SK-N-SH treated with all-trans-retinoic acid at 6 μM for 48 hours (cell line): Measurements from ENCODE around the gene PRKG1.

Experiments
- ATAC-seq: fragments of 200-7000 bp; cut with Tn5 transposase; 3 replicates; pipeline ENCODE4 v1.9.1; 2020; ENCODE audit warnings: mild to moderate bottlenecking, moderate library complexity
- ARNTL ChIP-seq: fragments of 450-650 bp; formaldehyde crosslinking; IDR thresholded peaks from 2 replicates; pipeline ENCODE4 v1.5.0; 2020; ENCODE audit warnings: low read depth, mild to moderate bottlenecking, moderate library complexity, borderline replicate concordance
- CSDC2 ChIP-seq: fragments of 250-450 bp; sonication (Bioruptor Pico); IDR thresholded peaks from 2 replicates; pipeline ENCODE4 v1.5.0; 2020; ENCODE audit warnings: mild to moderate bottlenecking, moderate library complexity
- ESRRG ChIP-seq: fragments of 250-450 bp; sonication (Bioruptor Pico); IDR thresholded peaks from 2 replicates; pipeline ENCODE4 v1.6.1; 2021; ENCODE audit warnings: mild to moderate bottlenecking
- GLIS3 ChIP-seq: fragments of 250-450 bp; sonication (Bioruptor Pico); IDR thresholded peaks from 2 replicates; pipeline ENCODE4 v1.5.0; 2020; ENCODE audit warnings: mild to moderate bottlenecking, moderate library complexity
- OSR1 ChIP-seq: fragments of 250-450 bp; sonication (Bioruptor Pico); IDR thresholded peaks from 2 replicates; pipeline ENCODE4 v1.8.0; 2022; ENCODE audit warnings: moderate library complexity, mild to moderate bottlenecking, inconsistent platforms
- PPARA ChIP-seq: fragments of 250-450 bp; sonication (Bioruptor Pico); IDR thresholded peaks from 2 replicates; pipeline ENCODE4 v1.5.0; 2020; ENCODE audit warnings: mild to moderate bottlenecking, borderline replicate concordance
- RARB ChIP-seq: fragments of 250-450 bp; sonication (Bioruptor Pico); IDR thresholded peaks from 2 replicates; pipeline ENCODE4 v1.8.0; 2021; ENCODE audit warnings: mild to moderate bottlenecking, moderate library complexity
- SNAI2 ChIP-seq: fragments of 250-450 bp; sonication (Bioruptor Pico); IDR thresholded peaks from 2 replicates; pipeline ENCODE4 v1.5.0; 2020; ENCODE audit warnings: mild to moderate bottlenecking, moderate library complexity
- TCF4 ChIP-seq: fragments of 250-450 bp; sonication (Bioruptor Pico); IDR thresholded peaks from 2 replicates; pipeline ENCODE4 v1.8.0; 2021; ENCODE audit warnings: mild to moderate bottlenecking, moderate library complexity, borderline replicate concordance
- TOX ChIP-seq: fragments of 250-450 bp; sonication (Bioruptor Pico); IDR thresholded peaks from 2 replicates; pipeline ENCODE4 v1.8.0; 2021; ENCODE audit warnings: mild to moderate bottlenecking, moderate library complexity, borderline replicate concordance
- ZFP3 ChIP-seq: fragments of 250-450 bp; sonication (Bioruptor Pico); IDR thresholded peaks from 2 replicates; pipeline ENCODE4 v1.5.0; 2020; ENCODE audit warnings: mild to moderate bottlenecking, moderate library complexity
- ZFP30 ChIP-seq: fragments of 450-650 bp; formaldehyde crosslinking; IDR thresholded peaks from 2 replicates; pipeline ENCODE4 v1.5.0; 2022; ENCODE audit warnings: mild to moderate bottlenecking, moderate library complexity
- ZNF565 ChIP-seq: fragments of 450-650 bp; formaldehyde crosslinking; conservative IDR thresholded peaks from 2 replicates; pipeline ENCODE4 v1.5.0; 2020; ENCODE audit warnings: low read depth, mild to moderate bottlenecking, moderate library complexity
- ZNF70 ChIP-seq: fragments of 450-650 bp; formaldehyde crosslinking; IDR thresholded peaks from 2 replicates; pipeline ENCODE4 v1.5.0; 2020; ENCODE audit warnings: mild to moderate bottlenecking, moderate library complexity
- ZNF8 ChIP-seq: fragments of 450-650 bp; formaldehyde crosslinking; IDR thresholded peaks from 2 replicates; pipeline ENCODE4 v1.5.0; 2020; ENCODE audit warnings: mild to moderate bottlenecking, moderate library complexity
- TF ChIP-seq, protein P1 (sequence below): fragments of 250-450 bp; sonication (Bioruptor Pico); IDR thresholded peaks from 2 replicates; pipeline ENCODE4 v1.8.0; 2021; ENCODE audit warnings: low read depth, mild to moderate bottlenecking, moderate library complexity, borderline replicate concordance
- TF ChIP-seq, protein P2 (sequence below): fragments of 250-450 bp; sonication (Bioruptor Pico); IDR thresholded peaks from 2 replicates; pipeline ENCODE4 v1.5.1; 2021; ENCODE audit warnings: mild to moderate bottlenecking, moderate library complexity
- TF ChIP-seq, protein P3 (sequence below): fragments of 250-450 bp; sonication (Bioruptor Pico); IDR thresholded peaks from 2 replicates; pipeline ENCODE4 v1.8.0; 2020; ENCODE audit warnings: mild to moderate bottlenecking, moderate library complexity, borderline replicate concordance
- TF ChIP-seq, protein P4 (sequence below): fragments of 250-450 bp; sonication (Bioruptor Pico); IDR thresholded peaks from 2 replicates; pipeline ENCODE4 v1.5.0; 2020; ENCODE audit warnings: mild to moderate bottlenecking, moderate library complexity

PRKG1 gene

DNA sequence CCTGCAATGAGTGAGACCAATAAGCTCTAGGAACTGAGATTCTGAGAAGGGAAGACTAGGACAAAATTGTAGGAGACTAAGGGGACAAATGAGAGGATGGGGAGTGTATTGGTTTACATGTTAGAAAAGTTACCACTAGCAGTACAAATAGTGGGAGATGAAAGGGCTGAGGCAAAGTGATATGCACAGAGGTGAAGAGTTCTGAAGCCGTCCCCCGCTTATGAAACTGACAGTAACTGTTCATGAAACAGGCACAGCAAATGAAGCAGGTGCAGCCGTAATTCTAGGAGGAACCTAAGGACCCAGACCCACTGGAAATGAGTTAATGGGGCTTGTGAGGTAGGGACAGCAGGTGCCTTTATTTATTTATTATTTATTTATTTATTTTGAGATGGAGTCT, 211.3 kb downstream of the PRKG1 start (continued):
- TF ChIP-seq, protein P1, sequence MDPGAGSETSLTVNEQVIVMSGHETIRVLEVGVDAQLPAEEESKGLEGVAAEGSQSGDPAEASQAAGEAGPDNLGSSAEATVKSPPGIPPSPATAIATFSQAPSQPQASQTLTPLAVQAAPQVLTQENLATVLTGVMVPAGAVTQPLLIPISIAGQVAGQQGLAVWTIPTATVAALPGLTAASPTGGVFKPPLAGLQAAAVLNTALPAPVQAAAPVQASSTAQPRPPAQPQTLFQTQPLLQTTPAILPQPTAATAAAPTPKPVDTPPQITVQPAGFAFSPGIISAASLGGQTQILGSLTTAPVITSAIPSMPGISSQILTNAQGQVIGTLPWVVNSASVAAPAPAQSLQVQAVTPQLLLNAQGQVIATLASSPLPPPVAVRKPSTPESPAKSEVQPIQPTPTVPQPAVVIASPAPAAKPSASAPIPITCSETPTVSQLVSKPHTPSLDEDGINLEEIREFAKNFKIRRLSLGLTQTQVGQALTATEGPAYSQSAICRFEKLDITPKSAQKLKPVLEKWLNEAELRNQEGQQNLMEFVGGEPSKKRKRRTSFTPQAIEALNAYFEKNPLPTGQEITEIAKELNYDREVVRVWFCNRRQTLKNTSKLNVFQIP = no peak

DNA sequence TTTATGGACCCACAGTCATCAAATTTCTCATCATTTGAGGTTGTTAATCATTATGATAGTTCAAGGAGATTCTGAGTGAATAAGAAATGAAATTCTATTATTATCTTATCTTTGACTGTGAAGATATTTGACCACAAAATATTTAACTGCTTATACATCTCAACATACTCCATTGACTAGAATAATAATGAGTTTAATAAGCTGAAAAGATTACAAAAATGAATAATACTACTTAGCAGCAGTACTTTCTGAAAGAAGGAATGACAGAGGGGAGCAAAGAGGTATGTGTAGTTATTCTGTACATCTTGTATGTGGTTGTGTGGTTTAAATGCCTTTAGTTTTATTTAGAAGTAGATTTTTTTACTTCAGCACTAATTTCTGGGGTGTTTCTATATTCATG, 214.2 kb downstream of the PRKG1 start:
- no peak for ATAC-seq
- TF ChIP-seq GLIS3 (CRISPR knock-in tag) = no peak
- no peak for TF ChIP-seq CSDC2
- TF ChIP-seq OSR1 (CRISPR knock-in tag) = no peak
- TF ChIP-seq RARB = no peak
- TF ChIP-seq TCF4 (CRISPR knock-in tag) = no peak
- no peak for TF ChIP-seq ZNF8 (CRISPR knock-in tag)
- TF ChIP-seq, protein P2, sequence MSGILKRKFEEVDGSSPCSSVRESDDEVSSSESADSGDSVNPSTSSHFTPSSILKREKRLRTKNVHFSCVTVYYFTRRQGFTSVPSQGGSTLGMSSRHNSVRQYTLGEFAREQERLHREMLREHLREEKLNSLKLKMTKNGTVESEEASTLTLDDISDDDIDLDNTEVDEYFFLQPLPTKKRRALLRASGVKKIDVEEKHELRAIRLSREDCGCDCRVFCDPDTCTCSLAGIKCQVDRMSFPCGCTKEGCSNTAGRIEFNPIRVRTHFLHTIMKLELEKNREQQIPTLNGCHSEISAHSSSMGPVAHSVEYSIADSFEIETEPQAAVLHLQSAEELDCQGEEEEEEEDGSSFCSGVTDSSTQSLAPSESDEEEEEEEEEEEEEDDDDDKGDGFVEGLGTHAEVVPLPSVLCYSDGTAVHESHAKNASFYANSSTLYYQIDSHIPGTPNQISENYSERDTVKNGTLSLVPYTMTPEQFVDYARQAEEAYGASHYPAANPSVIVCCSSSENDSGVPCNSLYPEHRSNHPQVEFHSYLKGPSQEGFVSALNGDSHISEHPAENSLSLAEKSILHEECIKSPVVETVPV (CRISPR knock-in tag) = no peak
- TF ChIP-seq ESRRG (CRISPR knock-in tag) = no peak
- TF ChIP-seq, protein P3, sequence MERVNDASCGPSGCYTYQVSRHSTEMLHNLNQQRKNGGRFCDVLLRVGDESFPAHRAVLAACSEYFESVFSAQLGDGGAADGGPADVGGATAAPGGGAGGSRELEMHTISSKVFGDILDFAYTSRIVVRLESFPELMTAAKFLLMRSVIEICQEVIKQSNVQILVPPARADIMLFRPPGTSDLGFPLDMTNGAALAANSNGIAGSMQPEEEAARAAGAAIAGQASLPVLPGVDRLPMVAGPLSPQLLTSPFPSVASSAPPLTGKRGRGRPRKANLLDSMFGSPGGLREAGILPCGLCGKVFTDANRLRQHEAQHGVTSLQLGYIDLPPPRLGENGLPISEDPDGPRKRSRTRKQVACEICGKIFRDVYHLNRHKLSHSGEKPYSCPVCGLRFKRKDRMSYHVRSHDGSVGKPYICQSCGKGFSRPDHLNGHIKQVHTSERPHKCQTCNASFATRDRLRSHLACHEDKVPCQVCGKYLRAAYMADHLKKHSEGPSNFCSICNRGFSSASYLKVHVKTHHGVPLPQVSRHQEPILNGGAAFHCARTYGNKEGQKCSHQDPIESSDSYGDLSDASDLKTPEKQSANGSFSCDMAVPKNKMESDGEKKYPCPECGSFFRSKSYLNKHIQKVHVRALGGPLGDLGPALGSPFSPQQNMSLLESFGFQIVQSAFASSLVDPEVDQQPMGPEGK (CRISPR knock-in tag) = no peak
- no peak for TF ChIP-seq ZNF70 (CRISPR knock-in tag)
- TF ChIP-seq SNAI2 = no peak
- no peak for TF ChIP-seq ZFP3 (CRISPR knock-in tag)
- TF ChIP-seq ZFP30 = no peak
- TF ChIP-seq, protein P1 = no peak
- TF ChIP-seq TOX = no peak

DNA sequence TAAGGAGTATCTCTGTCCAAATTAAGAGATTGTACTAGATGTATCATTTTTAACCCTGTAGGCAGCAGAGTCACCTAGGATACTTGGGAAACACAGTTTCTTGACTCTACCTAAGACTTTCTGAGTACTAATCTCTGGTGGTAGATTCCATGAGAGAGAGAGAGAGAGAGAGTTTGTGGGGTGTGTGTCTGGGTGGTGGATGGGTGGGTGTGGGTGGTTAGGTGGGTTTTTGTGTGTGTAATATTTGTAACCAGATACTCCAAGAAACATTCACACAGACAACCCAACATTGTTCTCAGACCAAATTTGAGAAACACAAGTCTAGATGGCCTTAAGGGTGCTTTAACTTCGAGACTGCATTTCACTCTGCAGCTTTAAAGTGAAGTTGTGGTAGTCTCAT, 215.2 kb downstream of the PRKG1 start:
- ATAC-seq = no peak
- no peak for TF ChIP-seq TOX
- TF ChIP-seq, all 23 proteins: peak for 0

DNA sequence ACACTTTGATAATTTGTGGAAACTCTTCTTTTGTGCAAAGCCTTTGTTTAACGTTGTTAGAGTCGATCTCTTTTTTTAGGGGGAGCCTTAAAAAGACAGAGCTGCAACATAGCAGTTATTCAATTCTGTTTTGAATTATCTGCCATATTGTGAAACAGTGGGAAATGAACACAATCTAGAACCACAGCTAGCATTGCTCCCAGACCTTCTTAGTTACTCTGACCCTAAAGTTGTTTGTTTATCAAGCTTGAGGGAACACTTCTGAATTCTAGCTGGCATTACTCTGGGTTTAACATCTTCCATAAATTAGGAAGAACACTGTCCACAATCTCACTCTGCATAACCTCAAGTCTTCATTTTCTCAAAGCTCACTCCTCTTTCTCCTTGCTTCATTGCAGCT, 217.7 kb downstream of the PRKG1 start:
- no peak for ATAC-seq
- TF ChIP-seq, protein P3 (CRISPR knock-in tag) = no peak
- TF ChIP-seq TCF4 (CRISPR knock-in tag) = no peak
- no peak for TF ChIP-seq OSR1 (CRISPR knock-in tag)
- TF ChIP-seq PPARA (CRISPR knock-in tag) = no peak
- TF ChIP-seq ZNF8 (CRISPR knock-in tag) = no peak
- TF ChIP-seq ZFP3 (CRISPR knock-in tag) = no peak
- no peak for TF ChIP-seq TOX
- TF ChIP-seq GLIS3 (CRISPR knock-in tag) = no peak
- TF ChIP-seq, protein P4, sequence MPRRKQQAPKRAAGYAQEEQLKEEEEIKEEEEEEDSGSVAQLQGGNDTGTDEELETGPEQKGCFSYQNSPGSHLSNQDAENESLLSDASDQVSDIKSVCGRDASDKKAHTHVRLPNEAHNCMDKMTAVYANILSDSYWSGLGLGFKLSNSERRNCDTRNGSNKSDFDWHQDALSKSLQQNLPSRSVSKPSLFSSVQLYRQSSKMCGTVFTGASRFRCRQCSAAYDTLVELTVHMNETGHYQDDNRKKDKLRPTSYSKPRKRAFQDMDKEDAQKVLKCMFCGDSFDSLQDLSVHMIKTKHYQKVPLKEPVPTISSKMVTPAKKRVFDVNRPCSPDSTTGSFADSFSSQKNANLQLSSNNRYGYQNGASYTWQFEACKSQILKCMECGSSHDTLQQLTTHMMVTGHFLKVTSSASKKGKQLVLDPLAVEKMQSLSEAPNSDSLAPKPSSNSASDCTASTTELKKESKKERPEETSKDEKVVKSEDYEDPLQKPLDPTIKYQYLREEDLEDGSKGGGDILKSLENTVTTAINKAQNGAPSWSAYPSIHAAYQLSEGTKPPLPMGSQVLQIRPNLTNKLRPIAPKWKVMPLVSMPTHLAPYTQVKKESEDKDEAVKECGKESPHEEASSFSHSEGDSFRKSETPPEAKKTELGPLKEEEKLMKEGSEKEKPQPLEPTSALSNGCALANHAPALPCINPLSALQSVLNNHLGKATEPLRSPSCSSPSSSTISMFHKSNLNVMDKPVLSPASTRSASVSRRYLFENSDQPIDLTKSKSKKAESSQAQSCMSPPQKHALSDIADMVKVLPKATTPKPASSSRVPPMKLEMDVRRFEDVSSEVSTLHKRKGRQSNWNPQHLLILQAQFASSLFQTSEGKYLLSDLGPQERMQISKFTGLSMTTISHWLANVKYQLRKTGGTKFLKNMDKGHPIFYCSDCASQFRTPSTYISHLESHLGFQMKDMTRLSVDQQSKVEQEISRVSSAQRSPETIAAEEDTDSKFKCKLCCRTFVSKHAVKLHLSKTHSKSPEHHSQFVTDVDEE (CRISPR knock-in tag) = no peak
- TF ChIP-seq ZFP30 = no peak
- no peak for TF ChIP-seq ARNTL (CRISPR knock-in tag)
- no peak for TF ChIP-seq ZNF565 (CRISPR knock-in tag)
- TF ChIP-seq, protein P2 (CRISPR knock-in tag) = no peak
- TF ChIP-seq SNAI2 = no peak
